Endothelial cell (in vitro differentiated cells): Measurements from ENCODE around the gene ZBED4. TPM values are rescaled to one million over a fixed set of nuclear protein-coding genes. Genes with fewer than 3 reads are reported as not detected.

Source experiments
- DNase-seq: peaks from one replicate; pipeline ENCODE4 v3.0.0; 2021; ENCODE audit warnings: low spot score
- H3K27ac Mint-ChIP-seq: one replicate; pipeline ENCODE4 v1.8.0; 2021; ENCODE audit warnings: mixed read lengths, inconsistent platforms; ENCODE audit not compliant: unreplicated experiment
- H3K27me3 Mint-ChIP-seq: one replicate; pipeline ENCODE4 v1.8.0; 2021; ENCODE audit warnings: mild to moderate bottlenecking, moderate library complexity, mixed read lengths, inconsistent platforms; ENCODE audit not compliant: unreplicated experiment
- H3K36me3 Mint-ChIP-seq: one replicate; pipeline ENCODE4 v1.8.0; 2021; ENCODE audit warnings: mild to moderate bottlenecking, low read depth, mixed read lengths, inconsistent platforms; ENCODE audit not compliant: unreplicated experiment
- H3K4me1 Mint-ChIP-seq: one replicate; pipeline ENCODE4 v1.8.0; 2021; ENCODE audit warnings: mild to moderate bottlenecking, mixed read lengths, inconsistent platforms; ENCODE audit not compliant: unreplicated experiment
- H3K4me3 Mint-ChIP-seq: one replicate; pipeline ENCODE4 v1.8.0; 2021; ENCODE audit warnings: mild to moderate bottlenecking, mixed read lengths, inconsistent platforms; ENCODE audit not compliant: unreplicated experiment
- H3K9me3 Mint-ChIP-seq: one replicate; pipeline ENCODE4 v1.8.0; 2021; ENCODE audit warnings: mixed read lengths, inconsistent platforms; ENCODE audit not compliant: unreplicated experiment
- total RNA-seq: library from RNA; stranded (reverse); fragmentation: NEBNext Ultra II Directional; extraction: Animal tissue kit (Norgen Biotek cat#: 25700); gene quantifications from one replicate; pipeline ENCODE4 v1.2.1, GENCODE V29; 2021; ENCODE audit not compliant: unreplicated experiment
- TF ChIP-seq, protein P1 (sequence below): fragments of 200-600 bp; sonication (generic); IDR thresholded peaks from one replicate; pipeline ENCODE4 v1.5.0; 2021; ENCODE audit warnings: antibody characterized with exemption; ENCODE audit not compliant: unreplicated experiment

The ZBED4 gene
- total RNA-seq, 1 donor from 2014 or later: 22.6 TPM

DNA sequence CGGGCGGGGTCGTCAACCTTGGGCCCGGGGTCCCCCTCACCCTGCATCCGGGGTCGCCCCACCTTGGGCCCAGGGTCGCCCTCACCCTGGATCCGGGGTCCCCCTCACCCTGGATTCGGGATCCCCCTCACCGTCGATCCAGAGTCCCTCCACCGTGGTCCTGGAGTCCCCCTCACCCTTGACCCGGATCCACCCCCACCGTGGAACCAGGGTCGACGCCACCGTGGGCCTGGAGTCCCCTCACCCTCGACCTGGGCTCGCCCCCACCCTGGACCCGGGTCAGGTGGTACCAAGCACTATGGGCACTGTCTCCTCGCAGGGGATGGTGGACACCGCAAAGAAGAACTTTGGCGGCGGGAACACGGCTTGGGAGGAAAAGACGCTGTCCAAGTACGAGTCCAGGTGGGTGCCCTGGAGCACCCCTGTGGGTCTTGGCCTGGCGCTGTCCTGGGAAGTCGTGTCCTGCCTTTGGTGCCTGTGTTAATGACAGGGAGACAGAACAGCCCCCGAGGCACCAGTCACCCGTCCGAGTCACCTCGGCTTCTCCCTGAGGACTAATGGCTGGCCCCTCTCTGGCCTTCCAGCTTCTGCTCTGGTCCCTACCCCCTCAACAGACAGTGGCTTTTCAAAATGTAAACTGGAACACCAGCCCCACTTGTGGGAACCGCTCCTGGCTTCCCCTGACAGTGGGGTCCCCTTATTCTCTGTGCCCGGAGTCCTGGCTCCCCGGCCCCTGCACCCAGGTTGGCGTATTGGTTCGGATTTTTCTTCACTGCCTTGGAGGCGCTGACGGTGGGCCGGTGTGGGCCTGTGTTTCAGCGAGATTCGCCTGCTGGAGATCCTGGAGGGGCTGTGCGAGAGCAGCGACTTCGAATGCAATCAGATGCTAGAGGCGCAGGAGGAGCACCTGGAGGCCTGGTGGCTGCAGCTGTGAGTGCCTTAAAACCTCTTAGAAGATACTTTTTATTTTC is 65.6 kb downstream of the ZBED4 start:
- DNase-seq: no peak
- H3K4me1 Mint-ChIP-seq: peaks cover 31% of the 10 kb centered on the region
- TF ChIP-seq, protein P1, sequence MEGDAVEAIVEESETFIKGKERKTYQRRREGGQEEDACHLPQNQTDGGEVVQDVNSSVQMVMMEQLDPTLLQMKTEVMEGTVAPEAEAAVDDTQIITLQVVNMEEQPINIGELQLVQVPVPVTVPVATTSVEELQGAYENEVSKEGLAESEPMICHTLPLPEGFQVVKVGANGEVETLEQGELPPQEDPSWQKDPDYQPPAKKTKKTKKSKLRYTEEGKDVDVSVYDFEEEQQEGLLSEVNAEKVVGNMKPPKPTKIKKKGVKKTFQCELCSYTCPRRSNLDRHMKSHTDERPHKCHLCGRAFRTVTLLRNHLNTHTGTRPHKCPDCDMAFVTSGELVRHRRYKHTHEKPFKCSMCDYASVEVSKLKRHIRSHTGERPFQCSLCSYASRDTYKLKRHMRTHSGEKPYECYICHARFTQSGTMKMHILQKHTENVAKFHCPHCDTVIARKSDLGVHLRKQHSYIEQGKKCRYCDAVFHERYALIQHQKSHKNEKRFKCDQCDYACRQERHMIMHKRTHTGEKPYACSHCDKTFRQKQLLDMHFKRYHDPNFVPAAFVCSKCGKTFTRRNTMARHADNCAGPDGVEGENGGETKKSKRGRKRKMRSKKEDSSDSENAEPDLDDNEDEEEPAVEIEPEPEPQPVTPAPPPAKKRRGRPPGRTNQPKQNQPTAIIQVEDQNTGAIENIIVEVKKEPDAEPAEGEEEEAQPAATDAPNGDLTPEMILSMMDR: no peak
- peaks cover 4% of the 10 kb centered on the region for H3K27me3 Mint-ChIP-seq
- H3K4me3 Mint-ChIP-seq: peak overlapping the region; percentile 85
- peak overlapping the region; percentile 68 for H3K27ac Mint-ChIP-seq
- H3K9me3 Mint-ChIP-seq: no peaks in the 10 kb centered on the region
- peaks cover 13% of the 10 kb centered on the region for H3K36me3 Mint-ChIP-seq

DNA sequence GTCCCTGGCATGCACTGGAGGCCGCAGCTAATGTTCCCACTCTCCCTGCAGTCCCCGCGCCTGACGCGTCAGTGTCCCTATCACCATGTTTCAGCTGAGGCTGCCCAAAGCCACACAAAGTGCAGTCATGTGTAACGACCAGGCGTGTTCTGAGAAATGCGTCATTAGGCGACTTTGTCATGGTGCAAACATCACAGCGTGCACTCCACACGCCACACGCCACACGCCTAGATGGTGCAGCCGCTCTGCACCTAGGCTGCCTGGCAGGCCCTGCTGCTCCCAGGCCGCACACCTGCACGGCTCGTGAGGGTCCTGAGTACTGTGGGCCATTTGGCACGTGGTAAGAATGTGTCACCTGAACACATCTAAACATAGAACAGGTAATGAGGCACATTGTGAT is 67.2 kb downstream of the ZBED4 start:
- peak overlapping the region; percentile 85 for H3K4me3 Mint-ChIP-seq
- peak overlapping the region; percentile 48 for H3K27ac Mint-ChIP-seq
- peaks cover 20% of the 10 kb centered on the region for H3K36me3 Mint-ChIP-seq
- TF ChIP-seq, protein P1: no peak
- H3K9me3 Mint-ChIP-seq: no peaks in the 10 kb centered on the region
- peaks cover 38% of the 10 kb centered on the region for H3K4me1 Mint-ChIP-seq
- DNase-seq: no peak
- peaks cover 10% of the 10 kb centered on the region for H3K27me3 Mint-ChIP-seq

DNA sequence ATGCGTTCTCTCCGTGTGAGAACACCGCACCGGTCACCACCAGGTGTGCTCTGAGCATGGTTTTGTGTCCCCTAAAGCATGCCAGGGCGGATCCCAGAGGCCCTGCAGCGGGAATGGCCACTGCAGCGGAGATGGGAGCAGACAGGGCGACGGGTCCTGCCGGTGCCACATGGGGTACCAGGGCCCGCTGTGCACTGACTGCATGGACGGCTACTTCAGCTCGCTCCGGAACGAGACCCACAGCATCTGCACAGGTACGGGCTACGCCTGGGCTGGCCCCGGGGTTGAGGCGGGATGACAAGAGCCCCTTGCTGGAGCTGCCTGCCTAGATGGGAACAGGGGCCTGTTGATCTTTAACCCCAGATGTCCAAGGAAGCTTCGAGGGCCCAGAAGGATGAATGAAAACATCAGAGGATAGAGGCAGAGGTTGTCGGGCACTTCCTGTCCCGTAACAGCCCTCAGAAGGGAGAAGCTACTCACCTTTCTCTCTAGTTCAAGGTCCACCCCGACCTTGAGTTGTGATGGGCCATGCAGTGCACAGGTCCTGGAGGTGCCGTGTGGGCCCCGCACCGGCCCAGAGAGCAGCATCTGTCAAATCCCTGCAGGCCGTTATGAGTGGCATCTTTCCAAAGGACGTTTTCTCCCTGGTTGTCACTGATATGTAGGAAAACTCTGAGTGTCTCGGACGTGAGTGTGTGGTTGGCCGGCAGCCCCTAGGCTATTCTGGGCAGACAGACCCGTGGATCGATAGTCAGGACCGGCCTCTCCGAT is 68.0 kb downstream of the ZBED4 start:
- Mint-ChIP-seq H3K36me3 (peaks cover 24% of the 10 kb centered on the region), H3K27me3 (peaks cover 10% of the 10 kb centered on the region), H3K27ac (no peak overlapping the region), H3K4me1 (peaks cover 38% of the 10 kb centered on the region), H3K9me3 (no peaks in the 10 kb centered on the region), H3K4me3 (peak overlapping the region; percentile 68)
- no peak for DNase-seq
- TF ChIP-seq, protein P1: no peak

DNA sequence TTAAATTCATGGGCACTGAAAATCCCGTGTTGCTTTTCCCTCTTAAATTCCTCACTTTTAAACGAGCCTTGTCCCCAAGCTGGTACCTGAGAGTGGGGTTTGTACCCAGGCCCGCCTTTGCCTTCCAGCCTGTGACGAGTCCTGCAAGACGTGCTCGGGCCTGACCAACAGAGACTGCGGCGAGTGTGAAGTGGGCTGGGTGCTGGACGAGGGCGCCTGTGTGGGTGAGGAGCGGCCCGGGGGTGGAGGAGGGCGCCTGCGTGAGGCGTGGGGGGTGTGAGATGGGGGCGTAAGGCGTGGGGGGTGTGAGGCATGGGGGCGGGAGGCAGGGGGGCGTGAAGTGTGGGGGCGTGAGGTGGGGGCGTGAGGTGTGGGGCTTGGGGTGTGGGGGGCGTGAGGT is 68.8 kb downstream of the ZBED4 start:
- no peaks in the 10 kb centered on the region for H3K9me3 Mint-ChIP-seq
- no peak for DNase-seq
- no peak overlapping the region for H3K4me3 Mint-ChIP-seq
- peaks cover 28% of the 10 kb centered on the region for H3K36me3 Mint-ChIP-seq
- peaks cover 38% of the 10 kb centered on the region for H3K4me1 Mint-ChIP-seq
- H3K27ac Mint-ChIP-seq: peak overlapping the region; percentile 64
- peaks cover 10% of the 10 kb centered on the region for H3K27me3 Mint-ChIP-seq
- TF ChIP-seq, protein P1: no peak
